ENCODE measurements around the gene LGI1. TPM values are rescaled to one million over a fixed set of nuclear protein-coding genes. Genes with fewer than 3 reads are reported as not detected.

The LGI1 gene
- total and polyA plus RNA-seq, 2 of the 8 experiments (the other 6 are each of a cell fraction or from before 2014, with no cell fraction given) = 0.15 TPM; not detected in 1

DNA sequence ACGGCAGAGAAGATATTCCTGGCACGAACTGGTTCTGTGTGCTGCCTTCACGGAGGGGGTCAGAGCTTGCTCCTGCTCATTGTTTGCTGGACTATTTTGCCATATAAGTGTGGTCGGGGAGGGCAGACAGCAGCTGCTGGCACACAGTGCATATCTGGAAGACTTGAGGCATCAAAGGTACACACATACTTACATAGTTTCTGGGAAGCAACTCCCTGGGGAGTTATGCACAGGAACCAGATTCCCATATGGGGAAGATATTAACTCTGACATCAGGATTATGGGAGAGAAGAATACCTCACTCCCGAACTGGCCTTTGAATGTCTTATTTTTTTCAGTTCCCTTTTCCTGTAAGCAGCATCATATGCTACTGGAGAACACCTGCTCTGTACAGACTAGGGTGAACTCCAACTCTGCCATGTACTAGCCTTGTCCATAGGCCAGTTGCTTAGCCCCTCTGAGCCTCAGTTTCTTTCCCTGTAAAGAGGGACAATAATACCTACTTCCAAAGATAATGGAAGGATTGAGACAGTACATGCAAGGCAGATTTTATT, 41.5 kb downstream of the LGI1 start (continued):
- TF ChIP-seq, protein P1, sequence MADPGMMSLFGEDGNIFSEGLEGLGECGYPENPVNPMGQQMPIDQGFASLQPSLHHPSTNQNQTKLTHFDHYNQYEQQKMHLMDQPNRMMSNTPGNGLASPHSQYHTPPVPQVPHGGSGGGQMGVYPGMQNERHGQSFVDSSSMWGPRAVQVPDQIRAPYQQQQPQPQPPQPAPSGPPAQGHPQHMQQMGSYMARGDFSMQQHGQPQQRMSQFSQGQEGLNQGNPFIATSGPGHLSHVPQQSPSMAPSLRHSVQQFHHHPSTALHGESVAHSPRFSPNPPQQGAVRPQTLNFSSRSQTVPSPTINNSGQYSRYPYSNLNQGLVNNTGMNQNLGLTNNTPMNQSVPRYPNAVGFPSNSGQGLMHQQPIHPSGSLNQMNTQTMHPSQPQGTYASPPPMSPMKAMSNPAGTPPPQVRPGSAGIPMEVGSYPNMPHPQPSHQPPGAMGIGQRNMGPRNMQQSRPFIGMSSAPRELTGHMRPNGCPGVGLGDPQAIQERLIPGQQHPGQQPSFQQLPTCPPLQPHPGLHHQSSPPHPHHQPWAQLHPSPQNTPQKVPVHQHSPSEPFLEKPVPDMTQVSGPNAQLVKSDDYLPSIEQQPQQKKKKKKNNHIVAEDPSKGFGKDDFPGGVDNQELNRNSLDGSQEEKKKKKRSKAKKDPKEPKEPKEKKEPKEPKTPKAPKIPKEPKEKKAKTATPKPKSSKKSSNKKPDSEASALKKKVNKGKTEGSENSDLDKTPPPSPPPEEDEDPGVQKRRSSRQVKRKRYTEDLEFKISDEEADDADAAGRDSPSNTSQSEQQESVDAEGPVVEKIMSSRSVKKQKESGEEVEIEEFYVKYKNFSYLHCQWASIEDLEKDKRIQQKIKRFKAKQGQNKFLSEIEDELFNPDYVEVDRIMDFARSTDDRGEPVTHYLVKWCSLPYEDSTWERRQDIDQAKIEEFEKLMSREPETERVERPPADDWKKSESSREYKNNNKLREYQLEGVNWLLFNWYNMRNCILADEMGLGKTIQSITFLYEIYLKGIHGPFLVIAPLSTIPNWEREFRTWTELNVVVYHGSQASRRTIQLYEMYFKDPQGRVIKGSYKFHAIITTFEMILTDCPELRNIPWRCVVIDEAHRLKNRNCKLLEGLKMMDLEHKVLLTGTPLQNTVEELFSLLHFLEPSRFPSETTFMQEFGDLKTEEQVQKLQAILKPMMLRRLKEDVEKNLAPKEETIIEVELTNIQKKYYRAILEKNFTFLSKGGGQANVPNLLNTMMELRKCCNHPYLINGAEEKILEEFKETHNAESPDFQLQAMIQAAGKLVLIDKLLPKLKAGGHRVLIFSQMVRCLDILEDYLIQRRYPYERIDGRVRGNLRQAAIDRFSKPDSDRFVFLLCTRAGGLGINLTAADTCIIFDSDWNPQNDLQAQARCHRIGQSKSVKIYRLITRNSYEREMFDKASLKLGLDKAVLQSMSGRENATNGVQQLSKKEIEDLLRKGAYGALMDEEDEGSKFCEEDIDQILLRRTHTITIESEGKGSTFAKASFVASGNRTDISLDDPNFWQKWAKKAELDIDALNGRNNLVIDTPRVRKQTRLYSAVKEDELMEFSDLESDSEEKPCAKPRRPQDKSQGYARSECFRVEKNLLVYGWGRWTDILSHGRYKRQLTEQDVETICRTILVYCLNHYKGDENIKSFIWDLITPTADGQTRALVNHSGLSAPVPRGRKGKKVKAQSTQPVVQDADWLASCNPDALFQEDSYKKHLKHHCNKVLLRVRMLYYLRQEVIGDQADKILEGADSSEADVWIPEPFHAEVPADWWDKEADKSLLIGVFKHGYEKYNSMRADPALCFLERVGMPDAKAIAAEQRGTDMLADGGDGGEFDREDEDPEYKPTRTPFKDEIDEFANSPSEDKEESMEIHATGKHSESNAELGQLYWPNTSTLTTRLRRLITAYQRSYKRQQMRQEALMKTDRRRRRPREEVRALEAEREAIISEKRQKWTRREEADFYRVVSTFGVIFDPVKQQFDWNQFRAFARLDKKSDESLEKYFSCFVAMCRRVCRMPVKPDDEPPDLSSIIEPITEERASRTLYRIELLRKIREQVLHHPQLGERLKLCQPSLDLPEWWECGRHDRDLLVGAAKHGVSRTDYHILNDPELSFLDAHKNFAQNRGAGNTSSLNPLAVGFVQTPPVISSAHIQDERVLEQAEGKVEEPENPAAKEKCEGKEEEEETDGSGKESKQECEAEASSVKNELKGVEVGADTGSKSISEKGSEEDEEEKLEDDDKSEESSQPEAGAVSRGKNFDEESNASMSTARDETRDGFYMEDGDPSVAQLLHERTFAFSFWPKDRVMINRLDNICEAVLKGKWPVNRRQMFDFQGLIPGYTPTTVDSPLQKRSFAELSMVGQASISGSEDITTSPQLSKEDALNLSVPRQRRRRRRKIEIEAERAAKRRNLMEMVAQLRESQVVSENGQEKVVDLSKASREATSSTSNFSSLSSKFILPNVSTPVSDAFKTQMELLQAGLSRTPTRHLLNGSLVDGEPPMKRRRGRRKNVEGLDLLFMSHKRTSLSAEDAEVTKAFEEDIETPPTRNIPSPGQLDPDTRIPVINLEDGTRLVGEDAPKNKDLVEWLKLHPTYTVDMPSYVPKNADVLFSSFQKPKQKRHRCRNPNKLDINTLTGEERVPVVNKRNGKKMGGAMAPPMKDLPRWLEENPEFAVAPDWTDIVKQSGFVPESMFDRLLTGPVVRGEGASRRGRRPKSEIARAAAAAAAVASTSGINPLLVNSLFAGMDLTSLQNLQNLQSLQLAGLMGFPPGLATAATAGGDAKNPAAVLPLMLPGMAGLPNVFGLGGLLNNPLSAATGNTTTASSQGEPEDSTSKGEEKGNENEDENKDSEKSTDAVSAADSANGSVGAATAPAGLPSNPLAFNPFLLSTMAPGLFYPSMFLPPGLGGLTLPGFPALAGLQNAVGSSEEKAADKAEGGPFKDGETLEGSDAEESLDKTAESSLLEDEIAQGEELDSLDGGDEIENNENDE (IDR thresholded peaks at IDR 0.05; ENCODE audit: insufficient replicate concordance, low read length) = no peak
- TF ChIP-seq KDM1A (IDR thresholded peaks at IDR 0.05; ENCODE audit: borderline replicate concordance, low read length) (no peak), TCF12 (IDR thresholded peaks at IDR 0.05; ENCODE audit: low read depth, low read length) (no peak), SRF (IDR thresholded peaks at IDR 0.05; ENCODE audit: low read depth, low read length) (no peak), SIRT6 (IDR thresholded peaks at IDR 0.05; ENCODE audit: low read length) (no peak), BRCA1 (IDR thresholded peaks at IDR 0.05; ENCODE audit: low read depth, low read length) (no peak), SP4 (IDR thresholded peaks at IDR 0.05; ENCODE audit: low read length) (no peak), YY1 (IDR thresholded peaks at IDR 0.05; ENCODE audit: low read depth, low read length) (no peak), JUN (IDR thresholded peaks at IDR 0.05; ENCODE audit: low read depth, low read length) (no peak), NANOG (IDR thresholded peaks at IDR 0.05; ENCODE audit: insufficient read depth, low read depth, low read length, poor library complexity, severe bottlenecking) (no peak), TAF7 (optimal IDR thresholded peaks at IDR 0.05; ENCODE audit: borderline replicate concordance, low read depth, low read length) (no peak), ZNF274 (IDR thresholded peaks at IDR 0.05; ENCODE audit: borderline replicate concordance, extremely low read depth, low read length) (no peak), EGR1 (IDR thresholded peaks at IDR 0.05; ENCODE audit: borderline replicate concordance, low read depth, low read length) (no peak)
